ENCODE data around the gene KRT20. TPM values are rescaled to one million over a fixed set of nuclear protein-coding genes. Genes with fewer than 3 reads are reported as not detected.
"Not testable (repeated sequence)": the region's sequence is repeated elsewhere in the genome, so short reads cannot be mapped to it uniquely, and the experiment has no call there.

KRT20 gene
- total RNA-seq, 1 donor from 2014 or later: 1.2 TPM

GRCh38 chr17:40900809-40901356 lies 15.8 kb upstream of the KRT20 start:
- DNase-seq (ENCODE audit: low spot score): no peak

DNA sequence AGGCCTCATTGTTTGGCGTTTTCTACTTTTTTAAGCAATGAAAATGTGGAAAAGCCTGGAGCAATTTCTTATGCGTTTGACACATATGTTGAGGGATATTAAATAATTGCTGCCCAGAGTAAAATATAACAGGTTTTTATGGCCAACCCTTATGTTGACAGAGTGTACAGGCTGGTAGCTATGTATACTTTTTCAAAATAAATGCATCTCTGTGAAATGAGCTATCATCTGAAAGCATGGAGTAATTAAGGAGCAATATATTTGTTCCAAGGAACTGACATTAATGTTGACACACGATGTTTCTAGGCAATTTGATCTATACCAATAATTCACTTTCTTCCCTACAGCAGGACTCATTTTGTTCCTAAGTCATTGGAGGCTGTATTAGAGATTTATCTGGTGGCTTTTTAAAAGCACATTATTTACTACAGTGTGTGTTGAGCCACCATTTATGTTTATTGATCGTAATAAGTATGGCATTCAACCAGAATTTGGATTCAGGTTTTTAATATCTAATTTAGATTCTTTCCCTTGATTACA lies 11.9 kb upstream of the KRT20 start:
- no peak for DNase-seq (ENCODE audit: low spot score)

DNA sequence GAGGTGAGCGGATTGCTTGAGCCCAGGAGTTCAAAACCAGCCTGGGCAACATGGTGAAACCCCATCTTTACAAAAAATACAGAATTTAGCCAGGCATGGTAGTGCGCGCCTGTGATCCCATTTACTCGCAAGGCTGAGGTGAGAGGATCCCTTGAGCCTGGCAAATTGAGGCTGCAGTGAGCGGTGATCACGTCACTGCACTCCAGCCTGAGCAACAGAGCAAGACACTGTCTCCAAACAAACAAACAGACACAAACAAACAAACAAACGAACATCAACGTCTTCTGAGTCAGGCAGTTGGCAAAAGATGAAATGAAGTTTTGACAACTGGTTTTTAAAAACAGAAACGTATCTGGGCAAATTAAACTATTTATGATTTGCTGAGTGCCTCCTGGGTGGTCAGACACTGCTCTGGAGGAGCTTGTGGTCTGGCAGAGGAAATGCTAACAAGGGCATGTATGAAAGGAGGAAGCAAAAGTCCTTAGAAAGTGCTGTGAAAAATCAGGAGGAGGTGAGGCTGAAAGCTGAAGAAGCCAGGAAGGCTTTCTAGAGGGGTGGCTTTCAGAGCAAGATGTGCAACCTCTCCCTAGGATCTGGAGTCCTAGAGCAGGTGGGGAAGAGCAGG lies 10.2 kb upstream of the KRT20 start:
- no peak for DNase-seq (ENCODE audit: low spot score)

DNA sequence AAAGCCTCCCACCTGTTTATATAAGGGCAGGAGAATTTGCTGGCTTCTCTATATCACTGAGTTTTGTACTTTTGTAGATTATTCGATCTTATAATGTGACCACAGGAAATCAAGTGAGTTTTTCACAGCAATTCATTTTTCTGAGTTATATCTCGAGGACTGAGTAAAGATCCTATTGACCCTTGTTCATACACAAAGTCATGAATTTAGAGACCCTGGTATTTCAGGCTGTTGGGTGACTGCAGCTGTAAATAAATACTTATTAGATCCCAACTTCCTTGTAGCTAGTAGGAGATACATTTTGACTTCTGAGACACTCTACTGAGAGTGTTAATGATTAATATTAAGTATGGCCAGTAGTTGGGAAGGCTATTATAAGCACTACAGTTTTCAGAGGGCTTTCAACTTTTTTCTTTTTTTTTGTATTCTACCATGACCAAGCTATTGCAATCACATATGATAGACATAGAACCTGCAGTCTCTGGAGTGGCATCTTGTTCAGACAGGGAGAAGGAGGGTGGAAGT lies 3.2 kb upstream of the KRT20 start:
- no peak for DNase-seq (ENCODE audit: low spot score)

GRCh38 chr17:40886090-40886489 lies 1.0 kb upstream of the KRT20 start:
- no peak for DNase-seq (ENCODE audit: low spot score)

- DNase-seq (ENCODE audit: low spot score): no peak
Measured at GRCh38 chr17:40883626-40884334, 1.3 kb downstream of the KRT20 start.

- no peak for DNase-seq (ENCODE audit: low spot score)
Measured at GRCh38 chr17:40883031-40883430, 2.0 kb downstream of the KRT20 start.

DNA sequence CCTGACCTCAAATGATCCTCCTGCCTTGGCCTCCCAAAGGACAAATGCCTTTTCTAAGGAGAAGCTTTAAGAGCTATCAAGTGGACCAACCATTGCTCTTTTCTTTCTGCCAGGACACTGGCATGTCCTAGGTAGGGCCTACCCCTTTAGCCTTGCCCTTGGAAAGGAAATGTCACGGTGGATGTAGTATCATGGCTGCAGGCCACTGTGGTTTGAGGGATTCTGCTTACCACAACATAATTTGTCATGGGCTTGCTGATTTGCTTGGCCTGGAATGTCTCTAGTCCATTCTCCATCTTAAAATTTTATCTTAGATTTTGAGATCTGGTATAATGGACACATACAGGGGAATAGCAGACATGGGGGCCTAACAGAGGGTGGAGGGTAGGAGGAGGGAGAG lies 6.0 kb downstream of the KRT20 start:
- no peak for DNase-seq (ENCODE audit: low spot score)

- DNase-seq (ENCODE audit: low spot score): no peak
Measured at GRCh38 chr17:40878044-40878443, 7.0 kb downstream of the KRT20 start.

DNA sequence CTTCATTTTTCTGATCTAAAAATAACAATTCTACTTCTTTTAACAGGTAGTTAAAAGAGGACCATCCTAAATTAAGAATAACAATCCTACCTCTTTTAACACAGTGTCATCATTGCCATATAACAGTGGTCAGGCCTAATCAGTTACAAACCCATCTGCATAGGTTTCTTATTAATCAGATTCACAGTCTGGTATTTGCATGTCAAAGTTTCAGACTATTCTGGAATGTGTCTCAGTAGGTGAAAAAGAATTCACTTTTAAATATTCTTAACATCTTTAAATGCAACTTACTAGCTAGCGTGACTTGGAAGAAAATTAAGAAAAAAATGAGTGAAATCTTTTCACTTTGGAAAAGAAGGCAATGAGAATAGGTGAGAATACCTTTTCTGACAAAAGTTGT lies 11.2 kb downstream of the KRT20 start:
- DNase-seq (ENCODE audit: low spot score): no peak

GRCh38 chr17:40873255-40873654 lies 11.8 kb downstream of the KRT20 start:
- no peak for DNase-seq (ENCODE audit: low spot score)

DNA sequence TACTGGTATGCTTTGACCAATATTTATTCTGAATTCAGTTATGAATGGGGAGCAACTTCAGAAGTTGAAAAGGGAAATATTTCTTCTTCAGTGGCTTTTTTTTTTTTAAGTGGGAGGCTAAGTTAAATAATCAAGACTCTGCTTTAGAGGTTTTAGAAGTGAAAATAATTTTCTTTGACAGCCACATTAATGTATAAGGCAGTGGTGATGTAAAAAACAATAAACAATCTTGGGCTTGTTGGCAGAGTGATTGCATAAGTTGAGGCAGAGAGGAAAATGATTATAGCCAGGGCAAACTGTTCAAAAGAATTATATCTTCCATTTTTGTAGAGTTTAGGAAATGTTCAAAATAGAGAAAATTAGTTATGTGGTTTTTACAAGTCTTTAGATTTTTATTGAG lies 12.6 kb downstream of the KRT20 start:
- DNase-seq (ENCODE audit: low spot score): no peak

- no peak for DNase-seq (ENCODE audit: low spot score)
Measured at GRCh38 chr17:40871316-40871715, 13.7 kb downstream of the KRT20 start.

DNA sequence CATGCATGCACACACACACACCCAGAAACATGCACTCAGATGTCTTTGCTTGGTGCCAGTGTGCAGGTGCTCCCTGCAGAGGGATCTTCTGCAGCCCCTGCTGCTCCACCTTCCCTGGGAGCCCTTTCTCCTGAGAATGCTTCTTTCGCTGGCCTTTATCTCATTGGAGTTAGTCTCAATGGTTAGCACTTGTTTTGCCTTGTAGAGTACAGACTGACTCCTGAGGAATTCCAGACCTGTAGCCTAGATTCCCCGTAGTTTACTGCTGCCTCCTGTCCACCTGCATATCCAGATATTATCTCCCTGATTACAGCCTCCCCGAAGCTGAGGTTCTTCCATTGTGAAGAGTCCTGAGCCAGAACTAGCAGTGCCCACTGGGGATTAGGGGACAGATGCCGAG lies 14.9 kb downstream of the KRT20 start:
- no peak for DNase-seq (ENCODE audit: low spot score)

DNA sequence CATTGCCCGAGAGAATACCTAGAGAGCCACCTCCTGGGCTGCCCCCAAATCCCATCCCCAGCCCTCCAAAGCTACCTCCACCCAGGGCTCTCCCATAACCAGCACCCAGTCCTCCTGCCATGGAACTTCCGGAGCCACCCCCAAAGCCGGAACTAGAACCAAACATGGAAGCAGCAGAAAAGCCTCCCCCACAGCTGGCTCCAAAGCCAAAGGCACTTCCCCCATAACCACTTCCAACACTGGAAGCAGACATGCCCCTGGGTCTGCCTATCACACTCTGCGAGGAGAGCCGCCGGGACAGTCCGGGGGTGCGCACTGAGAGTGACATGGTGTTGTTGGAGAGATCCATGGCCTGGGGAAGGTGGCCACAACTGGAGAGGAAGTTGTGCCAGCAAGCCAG lies 18.2 kb downstream of the KRT20 start, which contains the start of gene KRT12:
KRT12 (minus strand) TSS at position 386 of the 400 bp plus-strand sequence; CDS start at position 349, 37 bp downstream.
- DNase-seq (ENCODE audit: low spot score): no peak

DNA sequence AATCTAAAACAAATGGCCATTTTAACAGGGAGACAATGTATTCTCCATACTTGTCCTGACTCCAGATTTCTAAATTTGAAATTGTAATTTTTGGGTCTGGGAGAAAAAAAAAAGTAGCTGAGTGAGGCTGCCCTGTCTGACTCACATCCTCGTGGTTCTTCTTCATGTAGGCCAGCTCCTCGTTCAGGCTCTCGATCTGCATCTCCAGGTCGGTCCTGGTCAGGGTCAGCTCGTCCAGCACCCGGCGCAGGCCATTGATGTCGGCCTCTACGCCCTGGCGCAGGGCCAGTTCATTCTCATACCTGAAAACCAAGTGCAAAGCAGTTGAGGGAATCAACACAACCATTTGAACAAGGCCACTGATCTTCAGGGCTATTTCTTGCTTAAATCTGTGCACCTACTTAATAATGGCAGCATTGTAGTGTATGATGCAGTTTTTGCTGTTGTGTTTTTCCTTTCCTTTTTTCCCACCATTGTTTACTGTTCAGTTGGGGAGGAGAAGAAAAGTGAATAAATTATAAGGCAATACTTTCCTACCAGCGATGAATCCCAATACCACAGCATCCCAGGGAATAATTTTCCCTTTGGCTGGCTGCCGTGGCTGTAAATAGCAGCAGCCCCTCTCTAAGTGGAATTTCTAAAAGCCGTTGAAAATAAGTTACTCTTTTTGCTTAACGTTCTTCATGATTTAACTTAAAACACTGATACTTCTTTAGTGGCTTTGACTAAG lies 20.2 kb downstream of the KRT20 start:
- no peak for DNase-seq (ENCODE audit: low spot score)

- DNase-seq (ENCODE audit: low spot score): no peak
Measured at GRCh38 chr17:40862985-40863733, 21.9 kb downstream of the KRT20 start.

DNA sequence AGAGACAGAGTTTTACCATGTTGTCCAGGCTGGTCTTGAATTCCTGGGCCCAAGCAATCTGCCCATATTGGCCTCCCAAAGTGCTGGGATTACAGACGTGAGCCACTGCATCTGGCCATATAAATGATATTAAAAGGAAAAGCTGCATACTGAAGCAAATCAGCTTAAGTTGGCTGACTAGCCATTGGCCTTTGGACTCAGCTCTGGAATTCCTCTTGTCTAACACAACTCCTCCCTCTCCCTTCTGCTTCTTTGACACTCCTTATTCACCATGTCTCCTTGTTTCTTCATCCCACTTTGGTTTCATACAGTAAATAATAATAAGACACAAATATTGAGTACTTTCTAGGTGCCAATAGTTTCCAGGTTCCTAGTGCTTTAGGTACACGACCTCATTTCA lies 25.5 kb downstream of the KRT20 start:
- no peak for DNase-seq (ENCODE audit: low spot score)

DNA sequence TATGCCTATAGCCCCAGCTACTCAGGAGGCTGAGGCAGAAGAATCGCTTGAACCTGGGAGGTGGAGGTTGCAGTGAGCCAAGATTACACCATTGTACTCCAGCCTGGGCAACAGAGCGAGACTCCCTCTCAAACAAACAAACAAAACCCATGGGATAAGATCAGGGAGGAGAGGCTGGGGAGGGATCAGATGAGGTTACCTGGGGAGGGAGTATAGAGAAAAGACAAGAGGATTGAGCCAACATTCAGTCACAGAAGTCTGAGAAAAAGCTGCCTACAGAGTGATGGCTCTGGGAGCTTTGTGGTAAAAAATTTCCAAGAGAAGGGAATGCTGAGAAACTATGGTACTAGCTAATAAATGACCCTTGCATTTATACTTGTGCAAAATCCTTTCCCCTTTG lies 26.4 kb downstream of the KRT20 start:
- DNase-seq (ENCODE audit: low spot score): not testable (repeated sequence)

DNA sequence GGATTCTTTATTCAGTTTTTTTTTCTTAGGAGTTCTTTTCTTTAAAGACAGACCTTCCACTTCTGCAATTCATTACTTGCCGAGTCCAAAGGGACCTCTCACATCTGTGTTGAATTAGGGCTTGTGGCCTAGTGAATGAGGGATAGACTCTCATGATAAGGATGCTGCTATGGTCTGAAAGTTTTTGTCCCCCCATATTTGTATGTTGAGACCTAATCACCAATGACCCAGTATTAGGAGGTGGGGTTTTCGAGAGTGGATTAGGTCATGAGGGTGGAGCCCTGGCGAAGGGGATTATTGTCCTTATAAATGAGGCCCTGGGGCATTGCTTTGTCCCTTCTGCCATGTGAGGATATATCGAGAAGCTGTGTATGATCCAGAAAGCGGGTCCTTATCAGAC lies 27.5 kb downstream of the KRT20 start:
- DNase-seq (ENCODE audit: low spot score): no peak

Data from mesenteric fat pad (tissue), 1 donor.